Stomach (tissue), 4 donors: ENCODE results near the gene DLL4.

Source experiments
- POLR2A ChIP-seq, 4 donors: fragments of 450-650 bp; IDR thresholded peaks; one replicate each; pipeline ENCODE4 v1.6.1; 2016; ENCODE audit warnings: antibody characterized with exemption in 4 of 4, control low read depth in 2 of 4, mild to moderate bottlenecking in 1 of 4, moderate library complexity in 1 of 4
- POLR2AphosphoS5 ChIP-seq, 3 donors: sonication (generic); formaldehyde crosslinking; IDR thresholded peaks; one replicate each; pipeline ENCODE4 v1.6.1; 2016; ENCODE audit warnings: antibody characterized with exemption in 3 of 3
- TF ChIP-seq, protein P1 (sequence below), 7 experiments: fragments of 450-650 bp in 4 of 7; fragments of 200-600 bp in 3 of 7; sonication (generic) in 3 of 7; IDR thresholded peaks; one replicate each; pipeline ENCODE4 v1.5.1; 2016 to 2019; ENCODE audit warnings: antibody characterized with exemption in 7 of 7, control low read depth in 2 of 7, mild to moderate bottlenecking in 1 of 7

DNA sequence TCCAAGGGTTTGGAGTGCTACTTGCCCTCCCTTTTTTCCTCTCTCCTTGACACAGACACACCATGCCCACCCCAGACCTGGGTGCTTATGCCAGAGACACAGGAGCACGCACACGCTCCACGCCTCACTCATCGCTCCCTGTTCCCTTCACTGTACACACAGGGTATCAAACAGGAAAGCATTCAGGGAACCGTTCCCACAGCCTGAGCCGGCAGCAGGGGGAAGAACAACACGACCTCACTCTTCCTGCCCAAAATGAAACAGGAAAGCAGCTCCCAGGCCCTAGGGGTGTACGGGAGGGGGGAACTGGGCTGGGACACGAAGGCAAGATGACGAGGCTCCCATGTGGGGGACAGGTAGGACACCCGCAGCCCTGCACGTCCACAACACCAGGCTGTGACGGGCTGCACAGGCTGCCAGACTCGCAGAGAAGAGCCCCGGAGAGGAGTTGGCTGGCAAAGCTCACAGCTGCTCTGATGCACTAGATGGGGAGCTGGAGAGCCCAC, 11.2 kb downstream of the DLL4 start:
- no peak for TF ChIP-seq POLR2A (IDR thresholded peaks at IDR 0.05)
- TF ChIP-seq, protein P1, sequence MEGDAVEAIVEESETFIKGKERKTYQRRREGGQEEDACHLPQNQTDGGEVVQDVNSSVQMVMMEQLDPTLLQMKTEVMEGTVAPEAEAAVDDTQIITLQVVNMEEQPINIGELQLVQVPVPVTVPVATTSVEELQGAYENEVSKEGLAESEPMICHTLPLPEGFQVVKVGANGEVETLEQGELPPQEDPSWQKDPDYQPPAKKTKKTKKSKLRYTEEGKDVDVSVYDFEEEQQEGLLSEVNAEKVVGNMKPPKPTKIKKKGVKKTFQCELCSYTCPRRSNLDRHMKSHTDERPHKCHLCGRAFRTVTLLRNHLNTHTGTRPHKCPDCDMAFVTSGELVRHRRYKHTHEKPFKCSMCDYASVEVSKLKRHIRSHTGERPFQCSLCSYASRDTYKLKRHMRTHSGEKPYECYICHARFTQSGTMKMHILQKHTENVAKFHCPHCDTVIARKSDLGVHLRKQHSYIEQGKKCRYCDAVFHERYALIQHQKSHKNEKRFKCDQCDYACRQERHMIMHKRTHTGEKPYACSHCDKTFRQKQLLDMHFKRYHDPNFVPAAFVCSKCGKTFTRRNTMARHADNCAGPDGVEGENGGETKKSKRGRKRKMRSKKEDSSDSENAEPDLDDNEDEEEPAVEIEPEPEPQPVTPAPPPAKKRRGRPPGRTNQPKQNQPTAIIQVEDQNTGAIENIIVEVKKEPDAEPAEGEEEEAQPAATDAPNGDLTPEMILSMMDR (IDR thresholded peaks at IDR 0.05): no peak
- no peak for TF ChIP-seq POLR2AphosphoS5 (IDR thresholded peaks at IDR 0.05)
